A549 (cell line): ENCODE measurements around the gene CCDC170. TPM values are rescaled to one million over a fixed set of nuclear protein-coding genes. Genes with fewer than 3 reads are reported as not detected.
A peak's percentile ranks its signal among the peaks of the same experiment; 100 is the strongest.

ENCODE experiments used
- ATAC-seq, 2 experiments: fragments of 200-7000 bp in 1 of 2; fragments of >200 bp in 1 of 2; cut with Nextera tagmentation in 1 of 2; cut with Tn5 transposase in 1 of 2; 3 replicates each; pipeline versions ENCODE4 v1.8.0 to v1.9.1; 2018 to 2020; ENCODE audit warnings: mild to moderate bottlenecking in 1 of 2, moderate library complexity in 1 of 2
- CTCF ChIA-PET: fragments of 300-600 bp; sonication (Branson Sonifier 250); formaldehyde crosslinking; extraction: SDS; loops from one replicate; lab custom pipeline; 2021; ENCODE audit warnings: antibody characterized with exemption, inconsistent platforms; lab: Yijun Ruan, JAX
- POLR2A ChIA-PET: fragments of 350-600 bp; formaldehyde crosslinking; extraction: SDS; loops from one replicate; lab custom pipeline; 2021; ENCODE audit warnings: antibody characterized with exemption, inconsistent platforms; lab: Yijun Ruan, JAX
- DNase-seq, 2 experiments: peaks; one replicate each; pipeline versions ENCODE4 v3.0.0 to v3.0.0-alpha.2; 2011 to 2016; ENCODE audit warnings: low read depth in 1 of 2, low spot score in 1 of 2
- FAIRE-seq: peaks from 2 replicates; lab custom pipeline; 2011; peaks lifted over from hg19 to GRCh38; lab: Jason Lieb, UNC
- H3K27ac ChIP-seq, 2 experiments: fragments of >200 bp; sonication (Bioruptor Twin); formaldehyde crosslinking; 3 replicates each; pipeline ENCODE4 v1.5.1; 2016 to 2017
- H3K4me1 ChIP-seq: fragments of >200 bp; sonication (Bioruptor Twin); formaldehyde crosslinking; 3 replicates; pipeline ENCODE4 v1.6.1; 2016
- H3K4me2 ChIP-seq: fragments of >200 bp; sonication (Bioruptor Twin); formaldehyde crosslinking; 3 replicates; pipeline ENCODE4 v1.6.1; 2016
- H3K4me3 ChIP-seq: fragments of >200 bp; sonication (Bioruptor Twin); formaldehyde crosslinking; 3 replicates; pipeline ENCODE4 v1.5.1; 2016
- H3K9me3 ChIP-seq: fragments of >200 bp; sonication (Bioruptor Twin); formaldehyde crosslinking; 3 replicates; pipeline ENCODE4 v1.6.1; 2016
- BHLHE40 ChIP-seq: IDR thresholded peaks from 2 replicates; pipeline ENCODE4 v1.6.1; 2012; ENCODE audit warnings: low read depth, low read length, inconsistent platforms
- CBX2 ChIP-seq: fragments of 200-600 bp; sonication (generic); IDR thresholded peaks from 2 replicates; pipeline ENCODE4 v1.6.1; 2016; ENCODE audit warnings: low read depth, mild to moderate bottlenecking, borderline replicate concordance
- CTCF ChIP-seq: fragments of >200 bp; sonication (Bioruptor Twin); formaldehyde crosslinking; IDR thresholded peaks from 3 replicates; pipeline ENCODE4 v1.5.1; 2016
- EP300 ChIP-seq, 2 experiments: fragments of >200 bp; sonication (Bioruptor Twin); formaldehyde crosslinking; IDR thresholded peaks; 2 replicates in 1 of 2; 3 replicates in 1 of 2; pipeline ENCODE4 v1.6.1; 2016 to 2017
- HEYL ChIP-seq: fragments of 250-450 bp; sonication (Bioruptor Pico); IDR thresholded peaks from 2 replicates; pipeline ENCODE4 v1.8.0; 2021; ENCODE audit warnings: mild to moderate bottlenecking, moderate library complexity
- HOXB13 ChIP-seq: fragments of 250-450 bp; sonication (Bioruptor Pico); IDR thresholded peaks from 2 replicates; pipeline ENCODE4 v1.5.0; 2020; ENCODE audit warnings: low read depth, mild to moderate bottlenecking, moderate library complexity
- NR3C1 ChIP-seq: fragments of >200 bp; sonication (Bioruptor Twin); formaldehyde crosslinking; IDR thresholded peaks from 3 replicates; pipeline ENCODE4 v1.6.1; 2017
- RAD21 ChIP-seq, 2 experiments: fragments of >200 bp in 1 of 2; sonication (Bioruptor Twin) in 1 of 2; formaldehyde crosslinking in 1 of 2; IDR thresholded peaks in 1 of 2; conservative IDR thresholded peaks in 1 of 2; 2 replicates in 1 of 2; 3 replicates in 1 of 2; pipeline ENCODE4 v1.6.1; 2012 to 2018; ENCODE audit warnings: inconsistent platforms in 1 of 2
- RCOR1 ChIP-seq: fragments of 150-350 bp; IDR thresholded peaks from 2 replicates; pipeline ENCODE4 v1.6.1; 2014; ENCODE audit warnings: antibody characterized with exemption, low read length, low read depth
- REST ChIP-seq: fragments of 200-600 bp; sonication (generic); IDR thresholded peaks from 2 replicates; pipeline ENCODE4 v1.6.1; 2016; ENCODE audit warnings: antibody characterized with exemption, mild to moderate bottlenecking, moderate library complexity
- RNF2 ChIP-seq: fragments of 200-600 bp; sonication (generic); IDR thresholded peaks from 2 replicates; pipeline ENCODE4 v1.6.1; 2016; ENCODE audit warnings: low read depth, mild to moderate bottlenecking, antibody characterized with exemption, moderate library complexity, borderline replicate concordance
- SMC3 ChIP-seq: fragments of >200 bp; sonication (Bioruptor Twin); formaldehyde crosslinking; IDR thresholded peaks from 3 replicates; pipeline ENCODE4 v1.6.1; 2018; ENCODE audit warnings: inconsistent platforms
- SREBF2 ChIP-seq: fragments of 450-650 bp; IDR thresholded peaks from 2 replicates; pipeline ENCODE4 v1.6.1; 2014; ENCODE audit warnings: mild to moderate bottlenecking, moderate library complexity
- TFCP2L1 ChIP-seq: fragments of 250-450 bp; sonication (Bioruptor Pico); IDR thresholded peaks from 2 replicates; pipeline ENCODE4 v1.5.0; 2021; ENCODE audit warnings: mild to moderate bottlenecking
- USF2 ChIP-seq: fragments of 450-650 bp; IDR thresholded peaks from 2 replicates; pipeline ENCODE4 v1.6.1; 2014; ENCODE audit warnings: antibody characterized with exemption
- ZFP36 ChIP-seq: fragments of 450-650 bp; IDR thresholded peaks from 2 replicates; pipeline ENCODE4 v1.6.1; 2014; ENCODE audit warnings: borderline replicate concordance; ENCODE audit not compliant: partially characterized antibody
- ZNF302 ChIP-seq: fragments of 250-450 bp; sonication (Bioruptor Pico); IDR thresholded peaks from 2 replicates; pipeline ENCODE4 v1.9.0; 2021; ENCODE audit warnings: inconsistent platforms, mild to moderate bottlenecking, moderate library complexity
- ZSCAN20 ChIP-seq: fragments of 250-450 bp; sonication (Bioruptor Pico); IDR thresholded peaks from 2 replicates; pipeline ENCODE4 v1.8.0; 2022; ENCODE audit warnings: mild to moderate bottlenecking, moderate library complexity
- WGBS: methylation state at CpG from one replicate; pipeline ENCODE4 v1.1.6; 2017; ENCODE audit errors: missing lambda C conversion rate; 5-methylcytosine and 5-hydroxymethylcytosine counted together
- polyA plus RNA-seq, 4 experiments: library from polyadenylated mRNA; depleted of rRNA in 3 of 4; stranded (reverse); fragments of >200 nt; fragmentation: RNase III in 1 of 4; extraction: RNeasy Plus Mini Kit Qiagen cat#74134 plus additional on column Dnase treatment in 1 of 4; gene quantifications; 2 replicates in 3 of 4; 3 replicates in 1 of 4; pipeline ENCODE4 v1.2.3, GENCODE V29; 2011 to 2017

The CCDC170 gene
- polyA plus RNA-seq, 2 of the 4 experiments (the other 2 are of a cell fraction) = 0.09 to 0.61 TPM

GRCh38 chr6:151464702-151465101, 29.1 kb upstream of the CCDC170 start:
- H3K27ac ChIP-seq = no peak overlapping the region
- FAIRE-seq (no peak), DNase-seq (no peak), ATAC-seq (no peak)
- H3K9me3 ChIP-seq = no peaks in the 10 kb centered on the region
- CTCF ChIA-PET = no interaction called here
- no peak overlapping the region for H3K4me3 ChIP-seq
- no peaks in the 10 kb centered on the region for H3K4me1 ChIP-seq
- H3K4me2 ChIP-seq = no peak overlapping the region
- POLR2A ChIA-PET = no interaction called here
- no peak for TF ChIP-seq RNF2
- no peak for TF ChIP-seq ZFP36
- TF ChIP-seq HOXB13 (CRISPR knock-in tag) = no peak
- no peak for TF ChIP-seq HEYL (CRISPR knock-in tag)
- no peak for TF ChIP-seq TFCP2L1 (CRISPR knock-in tag)
- TF ChIP-seq ZSCAN20 = no peak
- no peak for TF ChIP-seq SREBF2

GRCh38 chr6:151475653-151476523, 17.9 kb upstream of the CCDC170 start:
- H3K4me3 ChIP-seq = no peak overlapping the region
- FAIRE-seq = no peak
- peak; percentile 75 for TF ChIP-seq CTCF
- no peak for TF ChIP-seq RCOR1
- TF ChIP-seq RAD21 (conservative IDR thresholded peaks at IDR 0.05 in 1 of 2, IDR thresholded peaks at IDR 0.05 in 1 of 2) = peak; percentile 54 to 64
- no peak for TF ChIP-seq EP300 (IDR thresholded peaks at IDR 0.05)
- TF ChIP-seq SMC3 = peak; percentile 56
- TF ChIP-seq, all 56 proteins: peak for 3
- 0 out of 3 replicates have a peak, but pooled peaks cover 3% of the 10 kb centered on the region for H3K4me1 ChIP-seq
- no peaks in the 10 kb centered on the region for H3K9me3 ChIP-seq
- CTCF ChIA-PET = interaction anchor here (0.7 to 1.4 kb wide), 6 partner anchors 8 to 659 kb away, joined by 3 to 4 read pairs (median 3); partner anchors contain the start of gene RMND1
- WGBS = 35% methylated on average over 14 of the region's 16 CpGs
- POLR2A ChIA-PET = no interaction called here
- peak overlapping the region; percentile 55 for H3K4me2 ChIP-seq
- ATAC-seq (peak in 1 of 2 experiments; percentile 57; a peak in 3 of 6 replicates), DNase-seq (peak; percentile 25 to 41)
- no peak overlapping the region for H3K27ac ChIP-seq

- no peak for FAIRE-seq
- no peak for TF ChIP-seq REST
- TF ChIP-seq NR3C1 = no peak
- TF ChIP-seq CTCF = no peak
- no peak for TF ChIP-seq TFCP2L1 (CRISPR knock-in tag)
- no peak for TF ChIP-seq USF2
- no peak for TF ChIP-seq CBX2
- no peak for TF ChIP-seq EP300 (IDR thresholded peaks at IDR 0.05)
- no peak for TF ChIP-seq ZNF302 (CRISPR knock-in tag)
- TF ChIP-seq BHLHE40 = no peak
- no peak for ATAC-seq
- DNase-seq = no peak
- Histone ChIP-seq H3K9me3 (no peaks in the 10 kb centered on the region), H3K27ac (no peak overlapping the region), H3K4me2 (no peak overlapping the region), H3K4me1 (0 out of 3 replicates have a peak, but pooled peaks cover 3% of the 10 kb centered on the region), H3K4me3 (no peak overlapping the region)
- ChIA-PET POLR2A (no interaction called here), CTCF (no interaction called here)
- 85% methylated on average over 12 of the region's 12 CpGs for WGBS
Observed at GRCh38 chr6:151477726-151478125, 16.1 kb upstream of the CCDC170 start.
